Adrenal gland (tissue), 12 donors: ENCODE results near the gene PHC2. TPM values are rescaled to one million over a fixed set of nuclear protein-coding genes. Genes with fewer than 3 reads are reported as not detected.

Experiments
- DNase-seq, 7 donors: peaks; one replicate each; pipeline ENCODE4 v3.0.0-alpha.2; 2019 to 2020
- H3K27ac ChIP-seq, 5 donors: fragments of 200-600 bp; sonication (generic) in 4 of 5; 1 replicate in 3 of 5; 2 replicates in 2 of 5; pipeline versions ENCODE4 v1.5.1 to v1.8.0; 2016 to 2020; ENCODE audit warnings: mild to moderate bottlenecking in 1 of 5
- H3K27me3 ChIP-seq: fragments of 200-600 bp; 2 replicates; pipeline ENCODE4 v1.8.0; 2021
- H3K36me3 ChIP-seq, 2 donors: fragments of 200-600 bp; replicated peaks in 1 of 2; 1 replicate in 1 of 2; 2 replicates in 1 of 2; pipeline versions ENCODE4 v1.5.1 to v1.8.0; 2018 to 2022
- H3K4me1 ChIP-seq, 2 donors: fragments of 200-600 bp; replicated peaks in 1 of 2; 1 replicate in 1 of 2; 2 replicates in 1 of 2; pipeline versions ENCODE4 v1.5.1 to v1.8.0; 2018 to 2021
- H3K4me3 ChIP-seq, 4 donors: fragments of 200-600 bp; sonication (generic) in 3 of 4; one replicate each; pipeline ENCODE4 v1.5.1; 2016 to 2018
- H3K9me3 ChIP-seq, 3 donors: fragments of 200-600 bp; sonication (generic) in 1 of 3; replicated peaks in 1 of 3; 1 replicate in 2 of 3; 2 replicates in 1 of 3; pipeline versions ENCODE4 v1.5.1 to v1.8.0; 2016 to 2021
- CTCF ChIP-seq, 6 experiments: fragments of 450-650 bp in 4 of 6; fragments of 200-600 bp in 2 of 6; sonication (generic) in 1 of 6; IDR thresholded peaks; 1 replicate in 5 of 6; 2 replicates in 1 of 6; pipeline versions ENCODE4 v1.5.1 to v1.8.0; 2016 to 2021; ENCODE audit warnings: antibody characterized with exemption in 6 of 6, mild to moderate bottlenecking in 2 of 6, moderate library complexity in 1 of 6
- POLR2A ChIP-seq, 2 donors: fragments of 450-650 bp; IDR thresholded peaks; one replicate each; pipeline ENCODE4 v1.6.1; 2017; ENCODE audit warnings: antibody characterized with exemption in 2 of 2, mild to moderate bottlenecking in 2 of 2, moderate library complexity in 1 of 2
- WGBS, 4 donors: extraction: QIAGEN DNeasy Blood & Tissue Kit in 2 of 4; methylation state at CpG; one replicate each; pipeline versions ENCODE4 v1.1.5 to v1.1.7; 2013 to 2017; 5-methylcytosine and 5-hydroxymethylcytosine counted together
- intact Hi-C, 2 donors: fragments of 100-400 bp; cut with DNase I; formaldehyde crosslinking; loops; one replicate each; pipeline versions ENCODE4 v1.14.1 to v1.15.0; 2022 to 2023
- polyA plus RNA-seq, 3 donors: library from polyadenylated mRNA; stranded (reverse); fragments of 200-250 nt in 2 of 3; fragments of 350-450 nt in 1 of 3; fragmentation: Illumina TruSeq in 1 of 3; extraction: RNeasy Lipid Tissue Mini Kit (QIAGEN cat#74804) in 1 of 3; gene quantifications; one replicate each; pipeline ENCODE4 v1.2.3, GENCODE V29; 2013 to 2014
- total RNA-seq, 9 donors: library from RNA; depleted of rRNA in 4 of 9; stranded (reverse); fragments of >200 nt in 4 of 9; fragments of 120-200 nt in 1 of 9; fragmentation: NEBNext Ultra II Directional in 1 of 9; extraction: Animal tissue kit (Norgen Biotek cat#: 25700) in 1 of 9; gene quantifications; one replicate each; pipeline versions ENCODE4 v1.1.0 to v1.2.4, GENCODE V29; 2013 to 2023
- donor health status: healthy with polysubstance abuse.
- donor health status: Bipolar disorder and iron deficiency.
- donor health status: DM: yes; HTN: yes; CAD: no.
- donor health status: DM: no; HTN: no; CAD: no.
- donor health status: DM: no; HTN: no; CAD: no.
- donor health status: DM: yes; HTN: yes; CAD: no.

PHC2 gene
- total and polyA plus RNA-seq, 12 donors = 24.9 to 164 (median 112) TPM

DNA sequence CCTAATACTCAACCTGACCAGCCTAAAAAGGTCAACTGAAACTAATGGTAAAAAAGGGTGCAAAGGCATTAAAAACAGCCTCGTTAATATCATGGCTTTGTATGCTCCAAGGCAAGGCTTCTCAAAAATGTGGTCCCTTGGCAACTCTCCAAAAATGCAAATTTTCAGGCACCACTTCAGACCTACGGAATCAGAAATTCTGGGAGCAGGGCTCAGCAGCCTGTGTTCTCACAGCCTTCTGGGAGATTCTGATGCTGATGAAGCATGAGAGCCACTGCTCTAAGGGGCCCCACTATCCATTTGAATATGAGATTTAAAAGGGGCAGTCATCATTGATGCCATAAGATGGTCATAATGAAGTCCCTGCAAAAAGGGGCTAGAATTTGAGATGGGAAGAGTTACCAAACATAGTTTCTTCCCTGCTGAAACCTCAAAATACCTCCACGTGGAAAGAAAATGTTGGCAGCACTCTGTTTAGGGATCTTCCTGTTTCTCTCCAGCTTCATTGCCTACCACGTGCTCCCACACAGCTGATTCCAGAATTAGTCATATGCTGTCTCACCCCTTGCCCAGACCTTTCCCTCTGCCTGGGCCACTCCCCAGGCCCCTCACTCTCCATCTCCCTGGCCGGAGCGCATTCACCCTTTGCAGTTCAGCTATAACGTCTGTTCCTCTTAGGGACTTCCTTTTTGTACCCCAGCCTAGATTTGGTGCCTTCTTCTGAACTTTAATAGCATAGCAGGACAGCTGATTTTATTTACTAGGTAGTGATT lies 46.7 kb downstream of the PHC2 start:
- H3K4me3 ChIP-seq = no peak overlapping the region
- no peaks in the 10 kb centered on the region for H3K9me3 ChIP-seq
- peak; percentile 29 to 70 (median 61) for DNase-seq
- H3K27ac ChIP-seq = peak overlapping the region in 3 of 5 donors; percentile 49 to 67 (median 56)
- peaks cover 30 to 72% of the 10 kb centered on the region in 2 donors for H3K4me1 ChIP-seq
- intact Hi-C loops = no loop called here
- no peaks in the 10 kb centered on the region for H3K27me3 ChIP-seq
- no peaks in the 10 kb centered on the region for H3K36me3 ChIP-seq
- WGBS, 4 donors = 34 to 48% (median 44%) methylated on average over 7 of the region's 7 CpGs
- TF ChIP-seq CTCF (IDR thresholded peaks at IDR 0.05) = no peak
- no peak for TF ChIP-seq POLR2A (IDR thresholded peaks at IDR 0.05)

- H3K27ac ChIP-seq = peak overlapping the region in 2 of 5 donors; percentile 67
- H3K9me3 ChIP-seq = no peaks in the 10 kb centered on the region
- no peak overlapping the region for H3K4me3 ChIP-seq
- H3K4me1 ChIP-seq = peaks cover 34 to 72% of the 10 kb centered on the region in 2 donors
- intact Hi-C loops = no loop called here
- DNase-seq = peak in 3 of 7 donors; percentile 13 to 61 (median 16)
- H3K36me3 ChIP-seq = no peaks in the 10 kb centered on the region
- H3K27me3 ChIP-seq = no peaks in the 10 kb centered on the region
- no peak for TF ChIP-seq POLR2A (IDR thresholded peaks at IDR 0.05)
- no peak for TF ChIP-seq CTCF (IDR thresholded peaks at IDR 0.05)
- 75 to 95% (median 83%) methylated on average over 4 of the region's 4 CpGs for WGBS, 4 donors
Measured at GRCh38 chr1:33383489-33383888, 47.4 kb downstream of the PHC2 start.

DNA sequence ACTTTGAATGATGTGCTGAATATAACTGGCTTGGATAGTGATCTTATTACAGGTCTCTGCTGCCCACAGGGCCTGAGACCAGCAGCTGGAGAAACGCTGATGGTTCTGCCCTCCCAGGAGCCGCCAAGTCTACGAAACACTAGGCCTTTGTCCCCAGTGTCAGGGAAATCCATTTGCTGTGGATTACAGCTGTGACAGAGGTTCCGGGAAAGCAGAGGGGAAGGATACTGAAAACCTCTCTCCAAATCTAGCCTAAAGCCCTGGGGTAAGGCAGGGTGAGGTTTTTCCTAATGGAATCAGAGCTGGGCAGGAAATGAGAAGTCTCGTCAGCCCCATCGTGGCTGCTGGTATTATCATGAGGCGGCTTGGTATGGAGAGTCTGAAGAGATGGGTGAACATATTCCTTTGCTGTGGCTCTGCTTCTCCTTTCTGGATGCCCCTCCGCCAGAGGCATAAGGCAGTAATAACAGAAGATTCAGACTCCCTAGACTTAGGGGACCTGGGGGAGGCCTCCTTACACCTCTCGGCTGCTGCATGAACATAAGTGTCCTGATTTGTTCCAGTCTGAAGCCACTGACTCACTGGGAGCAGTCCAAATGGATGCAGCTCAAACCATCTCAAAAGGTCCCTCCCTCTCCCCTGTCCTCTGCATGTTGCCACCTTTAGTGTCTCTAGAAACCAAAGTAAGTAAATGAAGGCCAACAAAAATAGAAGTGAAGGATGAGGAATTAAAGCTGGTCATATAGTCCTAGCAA lies 48.1 kb downstream of the PHC2 start:
- Histone ChIP-seq H3K4me1 (peaks cover 36 to 70% of the 10 kb centered on the region in 2 donors), H3K4me3 (no peak overlapping the region), H3K9me3 (no peaks in the 10 kb centered on the region), H3K27ac (peak overlapping the region in 3 of 5 donors; percentile 11 to 67 (median 67)), H3K36me3 (no peaks in the 10 kb centered on the region), H3K27me3 (no peaks in the 10 kb centered on the region)
- peak in 3 of 7 donors; percentile 13 to 58 (median 25) for DNase-seq
- 71 to 77% (median 74%) methylated on average over 9 of the region's 9 CpGs for WGBS, 4 donors
- intact Hi-C loops = no loop called here
- TF ChIP-seq POLR2A (IDR thresholded peaks at IDR 0.05) = no peak
- TF ChIP-seq CTCF (IDR thresholded peaks at IDR 0.05) = no peak

- TF ChIP-seq CTCF (IDR thresholded peaks at IDR 0.05) = no peak
- TF ChIP-seq POLR2A (IDR thresholded peaks at IDR 0.05) = no peak
- H3K4me3 ChIP-seq = no peak overlapping the region
- H3K27ac ChIP-seq = peak overlapping the region in 1 of 5 donors; percentile 67
- DNase-seq = peak in 2 of 7 donors; percentile 7 to 41
- intact Hi-C loops = no loop called here
- no peaks in the 10 kb centered on the region for H3K9me3 ChIP-seq
- H3K27me3 ChIP-seq = no peaks in the 10 kb centered on the region
- H3K4me1 ChIP-seq = peaks cover 29 to 62% of the 10 kb centered on the region in 2 donors
- no peaks in the 10 kb centered on the region for H3K36me3 ChIP-seq
- WGBS, 4 donors = 79 to 85% (median 81%) methylated on average over 4 of the region's 4 CpGs
Measured at GRCh38 chr1:33381977-33382376, 48.9 kb downstream of the PHC2 start.
